PFSK-1 (cell line): ENCODE data around the gene TMEM52.

ENCODE experiments used
- POLR2AphosphoS5 ChIP-seq: IDR thresholded peaks from 2 replicates; pipeline ENCODE4 v1.6.1; 2012; ENCODE audit warnings: low read depth, mild to moderate bottlenecking, control low read depth, low read length, moderate library complexity
- SIN3A ChIP-seq: IDR thresholded peaks from 2 replicates; pipeline ENCODE4 v1.6.1; 2012; ENCODE audit warnings: mild to moderate bottlenecking, low read length, moderate library complexity, borderline replicate concordance; ENCODE audit not compliant: insufficient read depth
- TF ChIP-seq, protein P1 (sequence below), 2 experiments: IDR thresholded peaks; 2 replicates each; pipeline versions ENCODE4 v1.6.1 to v1.8.0; 2011 to 2012; ENCODE audit warnings: low read depth in 2 of 2, low read length in 2 of 2, control low read depth in 1 of 2, inconsistent platforms in 1 of 2, mild to moderate bottlenecking in 1 of 2, moderate library complexity in 1 of 2; ENCODE audit not compliant: insufficient read depth in 1 of 2

DNA sequence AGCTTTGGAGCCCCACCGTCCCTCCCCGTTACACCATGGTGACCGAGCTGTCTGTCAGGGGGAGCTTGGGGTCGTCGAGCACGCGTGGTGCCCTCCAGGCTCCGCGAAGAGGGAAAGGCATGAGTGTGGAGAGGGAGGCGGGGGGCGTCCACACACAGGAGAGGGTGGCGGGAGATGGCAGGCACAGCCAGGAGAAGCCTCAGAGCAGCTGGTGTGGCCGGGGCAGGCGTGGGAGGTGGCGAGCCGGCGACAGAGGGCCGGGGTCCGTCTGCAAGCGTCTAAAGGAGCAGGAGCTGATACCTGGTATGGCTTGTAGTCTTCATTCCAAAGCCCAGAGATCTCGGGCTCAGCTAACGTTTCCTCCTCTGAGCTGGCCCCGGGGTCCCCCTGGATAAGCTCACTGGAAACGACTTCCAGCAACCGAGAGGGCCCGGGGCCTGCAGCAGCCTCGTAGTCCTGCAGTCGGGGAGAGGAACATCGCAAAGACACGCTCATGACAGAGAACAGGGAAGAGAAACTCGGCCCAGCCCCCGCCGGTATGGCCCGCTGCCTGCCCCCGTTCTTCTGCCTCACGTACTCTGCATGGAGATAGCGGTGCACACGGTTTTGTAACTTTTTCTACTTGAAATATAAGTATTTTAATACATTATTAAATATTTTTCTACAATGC is 47.1 kb upstream of the TMEM52 start:
- TF ChIP-seq SIN3A (no peak), POLR2AphosphoS5 (no peak)
- TF ChIP-seq, protein P1, sequence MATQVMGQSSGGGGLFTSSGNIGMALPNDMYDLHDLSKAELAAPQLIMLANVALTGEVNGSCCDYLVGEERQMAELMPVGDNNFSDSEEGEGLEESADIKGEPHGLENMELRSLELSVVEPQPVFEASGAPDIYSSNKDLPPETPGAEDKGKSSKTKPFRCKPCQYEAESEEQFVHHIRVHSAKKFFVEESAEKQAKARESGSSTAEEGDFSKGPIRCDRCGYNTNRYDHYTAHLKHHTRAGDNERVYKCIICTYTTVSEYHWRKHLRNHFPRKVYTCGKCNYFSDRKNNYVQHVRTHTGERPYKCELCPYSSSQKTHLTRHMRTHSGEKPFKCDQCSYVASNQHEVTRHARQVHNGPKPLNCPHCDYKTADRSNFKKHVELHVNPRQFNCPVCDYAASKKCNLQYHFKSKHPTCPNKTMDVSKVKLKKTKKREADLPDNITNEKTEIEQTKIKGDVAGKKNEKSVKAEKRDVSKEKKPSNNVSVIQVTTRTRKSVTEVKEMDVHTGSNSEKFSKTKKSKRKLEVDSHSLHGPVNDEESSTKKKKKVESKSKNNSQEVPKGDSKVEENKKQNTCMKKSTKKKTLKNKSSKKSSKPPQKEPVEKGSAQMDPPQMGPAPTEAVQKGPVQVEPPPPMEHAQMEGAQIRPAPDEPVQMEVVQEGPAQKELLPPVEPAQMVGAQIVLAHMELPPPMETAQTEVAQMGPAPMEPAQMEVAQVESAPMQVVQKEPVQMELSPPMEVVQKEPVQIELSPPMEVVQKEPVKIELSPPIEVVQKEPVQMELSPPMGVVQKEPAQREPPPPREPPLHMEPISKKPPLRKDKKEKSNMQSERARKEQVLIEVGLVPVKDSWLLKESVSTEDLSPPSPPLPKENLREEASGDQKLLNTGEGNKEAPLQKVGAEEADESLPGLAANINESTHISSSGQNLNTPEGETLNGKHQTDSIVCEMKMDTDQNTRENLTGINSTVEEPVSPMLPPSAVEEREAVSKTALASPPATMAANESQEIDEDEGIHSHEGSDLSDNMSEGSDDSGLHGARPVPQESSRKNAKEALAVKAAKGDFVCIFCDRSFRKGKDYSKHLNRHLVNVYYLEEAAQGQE (IDR thresholded peaks at IDR 0.05; ENCODE audit: insufficient read depth in 1 of 2, low read depth in 2 of 2, low read length in 2 of 2): no peak
